K562 (cell line): ENCODE data around the gene S100A1. TPM values are rescaled to one million over a fixed set of nuclear protein-coding genes. Genes with fewer than 3 reads are reported as not detected.

Experiments
- ARID1B ChIP-seq: fragments of 450-650 bp; IDR thresholded peaks from 2 replicates; pipeline ENCODE4 v1.6.1; 2016; ENCODE audit warnings: antibody characterized with exemption, mild to moderate bottlenecking, inconsistent platforms
- ATF1 ChIP-seq, 2 experiments: fragments of 450-650 bp in 1 of 2; IDR thresholded peaks; 2 replicates each; pipeline ENCODE4 v1.6.1; 2016; ENCODE audit warnings: missing compliant biosample characterization in 1 of 2, missing genetic modification characterization in 1 of 2
- CCNT2 ChIP-seq: IDR thresholded peaks from 2 replicates; pipeline ENCODE4 v1.6.1; 2011; ENCODE audit warnings: borderline replicate concordance, low read depth, mild to moderate bottlenecking, moderate library complexity, mixed read lengths, low read length; ENCODE audit not compliant: insufficient read length; ENCODE audit errors: extremely low read depth
- ETV1 ChIP-seq: fragments of 450-650 bp; conservative IDR thresholded peaks from 2 replicates; pipeline ENCODE4 v1.6.1; 2016; ENCODE audit warnings: missing genetic modification characterization, control low read depth, low read depth, missing compliant biosample characterization
- ETV5 ChIP-seq: sonication (generic); formaldehyde crosslinking; IDR thresholded peaks from 2 replicates; pipeline ENCODE4 v1.4.0; 2020; ENCODE audit warnings: low read depth, mild to moderate bottlenecking, missing genetic modification reagents
- GABPA ChIP-seq: fragments of 200-800 bp; sonication (Bioruptor generic); conservative IDR thresholded peaks from 2 replicates; pipeline ENCODE4 v1.6.1; 2016; ENCODE audit warnings: low read depth, missing genetic modification characterization, missing compliant biosample characterization
- HDAC3 ChIP-seq: fragments of 450-650 bp; IDR thresholded peaks from 2 replicates; pipeline ENCODE4 v1.6.1; 2018; ENCODE audit warnings: borderline replicate concordance, mild to moderate bottlenecking, moderate library complexity; ENCODE audit not compliant: partially characterized antibody
- MAFK ChIP-seq: IDR thresholded peaks from 2 replicates; pipeline ENCODE4 v1.6.1; 2011; ENCODE audit warnings: low read length, improper control_type of control experiment
- MEIS2 ChIP-seq: fragments of 450-650 bp; IDR thresholded peaks from 2 replicates; pipeline ENCODE4 v1.6.1; 2014; ENCODE audit warnings: mild to moderate bottlenecking; ENCODE audit not compliant: partially characterized antibody
- NR1H2 ChIP-seq: sonication (generic); formaldehyde crosslinking; IDR thresholded peaks from 2 replicates; pipeline ENCODE4 v1.4.0; 2020; ENCODE audit warnings: mild to moderate bottlenecking, missing genetic modification reagents
- PTBP1 ChIP-seq: fragments of 200-400 bp; formaldehyde crosslinking; IDR thresholded peaks from 2 replicates; pipeline ENCODE4 v1.6.1; 2017; ENCODE audit warnings: low read depth, low read length
- RB1 ChIP-seq: fragments of 450-650 bp; IDR thresholded peaks from 2 replicates; pipeline ENCODE4 v1.6.1; 2017; ENCODE audit warnings: low read depth, mild to moderate bottlenecking
- RCOR1 ChIP-seq, 2 experiments: IDR thresholded peaks; 2 replicates each; pipeline ENCODE4 v1.6.1; 2012; ENCODE audit warnings: low read depth in 2 of 2, low read length in 2 of 2, borderline replicate concordance in 1 of 2, improper control_type of control experiment in 1 of 2
- SRSF1 ChIP-seq: fragments of 200-400 bp; formaldehyde crosslinking; IDR thresholded peaks from 2 replicates; pipeline ENCODE4 v1.6.1; 2017; ENCODE audit warnings: mild to moderate bottlenecking, low read depth, low read length, moderate library complexity
- polyA plus RNA-seq, 8 experiments: library from polyadenylated mRNA; depleted of rRNA in 4 of 8; stranded (reverse) in 5 of 8; unstranded in 3 of 8; fragments of >200 nt; fragmentation: Nextera tagmentation in 2 of 8; fragmentation: Illumina TruSeq in 1 of 8; extraction: Ambion mirVana in 2 of 8; extraction: Trizol in 1 of 8; gene quantifications; 2 replicates each; pipeline versions ENCODE4 v1.2.1 to v1.2.3, GENCODE V29; 2011 to 2014; ENCODE audit warnings: inconsistent platforms in 1 of 8, missing spikeins in 1 of 8
- total RNA-seq, 7 experiments: library from RNA; depleted of rRNA in 6 of 7; stranded (reverse); fragments of >200 nt in 6 of 7; fragmentation: Illumina TruSeq in 2 of 7; extraction: Trizol in 2 of 7; gene quantifications; 2 replicates each; pipeline versions ENCODE4 v1.2.1 to v1.2.3, GENCODE V29; 2011 to 2021; ENCODE audit warnings: low replicate concordance in 1 of 7
- TF ChIP-seq, protein P1 (sequence below): sonication (generic); formaldehyde crosslinking; IDR thresholded peaks from 2 replicates; pipeline ENCODE4 v1.8.1; 2023; ENCODE audit warnings: missing genetic modification reagents, mild to moderate bottlenecking, borderline replicate concordance
- TF ChIP-seq, protein P2 (sequence below): fragments of 450-650 bp; formaldehyde crosslinking; IDR thresholded peaks from 2 replicates; pipeline ENCODE4 v1.4.0; 2020; ENCODE audit warnings: mild to moderate bottlenecking, moderate library complexity
- TF ChIP-seq, protein P3 (sequence below): conservative IDR thresholded peaks from 2 replicates; pipeline ENCODE4 v1.6.1; 2011; ENCODE audit warnings: low read depth, mild to moderate bottlenecking, low read length; ENCODE audit not compliant: control insufficient read depth

The S100A1 gene
- total and polyA plus RNA-seq, 9 of the 15 experiments (the other 6 are each of a cell fraction or from before 2014, with no cell fraction given): 0.44 to 30.1 (median 12.7) TPM

DNA sequence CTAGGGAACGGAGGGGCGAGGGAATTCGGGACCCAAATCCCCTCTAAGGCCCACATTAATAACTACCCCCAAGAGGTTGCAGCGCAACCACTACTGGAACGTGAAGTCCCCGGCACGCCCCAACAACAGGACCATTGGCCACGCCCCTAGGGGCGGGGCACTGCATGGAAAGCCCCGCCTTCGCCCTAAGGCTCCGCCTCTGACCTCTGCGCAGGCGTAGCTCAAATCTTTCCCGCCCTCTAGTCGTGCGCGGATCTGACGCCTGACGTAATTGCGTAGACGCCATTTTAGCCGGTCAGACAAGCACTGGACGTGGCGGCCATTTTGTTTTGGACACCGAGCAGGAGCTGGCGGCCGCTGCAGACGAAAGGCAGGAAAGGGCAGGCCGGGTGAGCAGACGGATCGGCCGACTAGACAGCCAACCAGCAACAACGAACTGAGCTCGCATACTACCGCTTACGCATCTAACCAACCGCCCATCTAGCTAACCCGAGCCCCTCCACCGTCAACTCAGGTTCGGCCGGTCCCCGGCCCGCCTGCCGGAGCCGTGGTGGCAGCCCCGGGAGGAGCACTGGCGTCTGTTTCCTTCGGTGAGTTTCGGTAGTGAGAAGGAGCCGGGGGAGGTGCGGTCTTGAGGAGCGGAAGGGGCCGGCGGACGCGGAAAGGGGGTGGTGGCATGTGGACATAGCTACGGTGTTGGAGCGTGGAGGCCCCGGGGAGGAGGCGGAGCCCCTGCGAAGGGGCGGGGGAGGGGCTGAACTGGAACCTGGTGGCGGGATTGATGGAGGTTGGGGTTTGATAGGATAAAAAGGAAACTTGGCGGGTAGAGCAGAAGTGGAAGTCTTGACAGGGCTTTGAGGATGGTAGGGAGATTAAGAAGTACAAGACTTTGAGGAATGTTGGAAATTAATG is 5.8 kb downstream of the S100A1 start, which contains the start of gene CHTOP (continued):
- TF ChIP-seq HDAC3 (peak; percentile 24), ETV1 (tag) (peak; percentile 80), CCNT2 (peak; percentile 44), ATF1 (CRISPR knock-in tag; IDR thresholded peaks at IDR 0.05) (0 out of 2 replicates have a peak, but pooled peaks have one; percentile 7), ATF1 (tag; IDR thresholded peaks at IDR 0.05) (peak; percentile 96), MAFK (peak; percentile 7; the same call in 1 of the 2 replicates), SRSF1 (peak; percentile 81), ETV5 (CRISPR knock-in tag) (peak; percentile 80), MEIS2 (peak; percentile 91), RB1 (peak; percentile 50; the same call in 1 of the 2 replicates), GABPA (peak; percentile 78), PTBP1 (no peak), ARID1B (peak; percentile 60), RCOR1 (IDR thresholded peaks at IDR 0.05; ENCODE audit: borderline replicate concordance in 1 of 2, low read depth in 2 of 2, low read length in 2 of 2) (peak in 1 of 2 experiments; percentile 4; a peak in 1 of 4 replicates), NR1H2 (no peak)
- TF ChIP-seq, protein P1, sequence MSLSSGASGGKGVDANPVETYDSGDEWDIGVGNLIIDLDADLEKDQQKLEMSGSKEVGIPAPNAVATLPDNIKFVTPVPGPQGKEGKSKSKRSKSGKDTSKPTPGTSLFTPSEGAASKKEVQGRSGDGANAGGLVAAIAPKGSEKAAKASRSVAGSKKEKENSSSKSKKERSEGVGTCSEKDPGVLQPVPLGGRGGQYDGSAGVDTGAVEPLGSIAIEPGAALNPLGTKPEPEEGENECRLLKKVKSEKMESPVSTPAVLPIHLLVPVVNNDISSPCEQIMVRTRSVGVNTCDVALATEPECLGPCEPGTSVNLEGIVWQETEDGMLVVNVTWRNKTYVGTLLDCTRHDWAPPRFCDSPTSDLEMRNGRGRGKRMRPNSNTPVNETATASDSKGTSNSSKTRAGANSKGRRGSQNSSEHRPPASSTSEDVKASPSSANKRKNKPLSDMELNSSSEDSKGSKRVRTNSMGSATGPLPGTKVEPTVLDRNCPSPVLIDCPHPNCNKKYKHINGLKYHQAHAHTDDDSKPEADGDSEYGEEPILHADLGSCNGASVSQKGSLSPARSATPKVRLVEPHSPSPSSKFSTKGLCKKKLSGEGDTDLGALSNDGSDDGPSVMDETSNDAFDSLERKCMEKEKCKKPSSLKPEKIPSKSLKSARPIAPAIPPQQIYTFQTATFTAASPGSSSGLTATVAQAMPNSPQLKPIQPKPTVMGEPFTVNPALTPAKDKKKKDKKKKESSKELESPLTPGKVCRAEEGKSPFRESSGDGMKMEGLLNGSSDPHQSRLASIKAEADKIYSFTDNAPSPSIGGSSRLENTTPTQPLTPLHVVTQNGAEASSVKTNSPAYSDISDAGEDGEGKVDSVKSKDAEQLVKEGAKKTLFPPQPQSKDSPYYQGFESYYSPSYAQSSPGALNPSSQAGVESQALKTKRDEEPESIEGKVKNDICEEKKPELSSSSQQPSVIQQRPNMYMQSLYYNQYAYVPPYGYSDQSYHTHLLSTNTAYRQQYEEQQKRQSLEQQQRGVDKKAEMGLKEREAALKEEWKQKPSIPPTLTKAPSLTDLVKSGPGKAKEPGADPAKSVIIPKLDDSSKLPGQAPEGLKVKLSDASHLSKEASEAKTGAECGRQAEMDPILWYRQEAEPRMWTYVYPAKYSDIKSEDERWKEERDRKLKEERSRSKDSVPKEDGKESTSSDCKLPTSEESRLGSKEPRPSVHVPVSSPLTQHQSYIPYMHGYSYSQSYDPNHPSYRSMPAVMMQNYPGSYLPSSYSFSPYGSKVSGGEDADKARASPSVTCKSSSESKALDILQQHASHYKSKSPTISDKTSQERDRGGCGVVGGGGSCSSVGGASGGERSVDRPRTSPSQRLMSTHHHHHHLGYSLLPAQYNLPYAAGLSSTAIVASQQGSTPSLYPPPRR (CRISPR knock-in tag): peak; percentile 84
- TF ChIP-seq, protein P2, sequence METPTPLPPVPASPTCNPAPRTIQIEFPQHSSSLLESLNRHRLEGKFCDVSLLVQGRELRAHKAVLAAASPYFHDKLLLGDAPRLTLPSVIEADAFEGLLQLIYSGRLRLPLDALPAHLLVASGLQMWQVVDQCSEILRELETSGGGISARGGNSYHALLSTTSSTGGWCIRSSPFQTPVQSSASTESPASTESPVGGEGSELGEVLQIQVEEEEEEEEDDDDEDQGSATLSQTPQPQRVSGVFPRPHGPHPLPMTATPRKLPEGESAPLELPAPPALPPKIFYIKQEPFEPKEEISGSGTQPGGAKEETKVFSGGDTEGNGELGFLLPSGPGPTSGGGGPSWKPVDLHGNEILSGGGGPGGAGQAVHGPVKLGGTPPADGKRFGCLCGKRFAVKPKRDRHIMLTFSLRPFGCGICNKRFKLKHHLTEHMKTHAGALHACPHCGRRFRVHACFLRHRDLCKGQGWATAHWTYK: peak; percentile 85
- TF ChIP-seq, protein P3, sequence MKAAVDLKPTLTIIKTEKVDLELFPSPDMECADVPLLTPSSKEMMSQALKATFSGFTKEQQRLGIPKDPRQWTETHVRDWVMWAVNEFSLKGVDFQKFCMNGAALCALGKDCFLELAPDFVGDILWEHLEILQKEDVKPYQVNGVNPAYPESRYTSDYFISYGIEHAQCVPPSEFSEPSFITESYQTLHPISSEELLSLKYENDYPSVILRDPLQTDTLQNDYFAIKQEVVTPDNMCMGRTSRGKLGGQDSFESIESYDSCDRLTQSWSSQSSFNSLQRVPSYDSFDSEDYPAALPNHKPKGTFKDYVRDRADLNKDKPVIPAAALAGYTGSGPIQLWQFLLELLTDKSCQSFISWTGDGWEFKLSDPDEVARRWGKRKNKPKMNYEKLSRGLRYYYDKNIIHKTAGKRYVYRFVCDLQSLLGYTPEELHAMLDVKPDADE: peak; percentile 38
